Activated CD4-positive, alpha-beta T cell treated with anti-CD3 and anti-CD28 coated beads, Interleukin-2, amount 10 ng/mL, durations not matched to agents 7 days and 5 days (primary cell): ENCODE results near the gene REEP1. TPM values are rescaled to one million over a fixed set of nuclear protein-coding genes. Genes with fewer than 3 reads are reported as not detected.
"Not testable (repeated sequence)": the region's sequence is repeated elsewhere in the genome, so short reads cannot be mapped to it uniquely, and the experiment has no call there.

Experiments
- CTCF ChIA-PET: fragments of 350-600 bp; sonication (Branson Sonifier 250); formaldehyde crosslinking; loops from one replicate; lab custom pipeline; 2021; ENCODE audit warnings: antibody characterized with exemption; lab: Charles Lee
- POLR2A ChIA-PET: fragments of 350-600 bp; sonication (Branson Sonifier 250); formaldehyde crosslinking; loops from one replicate; lab custom pipeline; 2021; ENCODE audit warnings: antibody characterized with exemption; lab: Charles Lee
- DNase-seq: peaks from one replicate; pipeline ENCODE4 v3.0.0-alpha.2; 2020
- H3K27ac Mint-ChIP-seq: one replicate; pipeline ENCODE4 v1.8.0; 2021; ENCODE audit warnings: mild to moderate bottlenecking, moderate library complexity, mixed read lengths
- H3K27me3 Mint-ChIP-seq: one replicate; pipeline ENCODE4 v1.8.0; 2021; ENCODE audit warnings: mixed read lengths
- H3K36me3 Mint-ChIP-seq: one replicate; pipeline ENCODE4 v1.8.0; 2021; ENCODE audit warnings: low read depth, mixed read lengths
- H3K4me1 Mint-ChIP-seq: one replicate; pipeline ENCODE4 v1.8.0; 2021; ENCODE audit warnings: mixed read lengths
- H3K4me3 Mint-ChIP-seq: one replicate; pipeline ENCODE4 v1.8.0; 2021; ENCODE audit warnings: mild to moderate bottlenecking, moderate library complexity, mixed read lengths
- H3K9me3 Mint-ChIP-seq: one replicate; pipeline ENCODE4 v1.8.0; 2021; ENCODE audit warnings: mixed read lengths
- total RNA-seq, 2 experiments: library from RNA; stranded (reverse); gene quantifications; one replicate each; pipeline ENCODE4 v1.2.3, GENCODE V29; 2021

The REEP1 gene
- total RNA-seq, 2 experiments from 2014 or later = 0.17 to 0.20 TPM

DNA sequence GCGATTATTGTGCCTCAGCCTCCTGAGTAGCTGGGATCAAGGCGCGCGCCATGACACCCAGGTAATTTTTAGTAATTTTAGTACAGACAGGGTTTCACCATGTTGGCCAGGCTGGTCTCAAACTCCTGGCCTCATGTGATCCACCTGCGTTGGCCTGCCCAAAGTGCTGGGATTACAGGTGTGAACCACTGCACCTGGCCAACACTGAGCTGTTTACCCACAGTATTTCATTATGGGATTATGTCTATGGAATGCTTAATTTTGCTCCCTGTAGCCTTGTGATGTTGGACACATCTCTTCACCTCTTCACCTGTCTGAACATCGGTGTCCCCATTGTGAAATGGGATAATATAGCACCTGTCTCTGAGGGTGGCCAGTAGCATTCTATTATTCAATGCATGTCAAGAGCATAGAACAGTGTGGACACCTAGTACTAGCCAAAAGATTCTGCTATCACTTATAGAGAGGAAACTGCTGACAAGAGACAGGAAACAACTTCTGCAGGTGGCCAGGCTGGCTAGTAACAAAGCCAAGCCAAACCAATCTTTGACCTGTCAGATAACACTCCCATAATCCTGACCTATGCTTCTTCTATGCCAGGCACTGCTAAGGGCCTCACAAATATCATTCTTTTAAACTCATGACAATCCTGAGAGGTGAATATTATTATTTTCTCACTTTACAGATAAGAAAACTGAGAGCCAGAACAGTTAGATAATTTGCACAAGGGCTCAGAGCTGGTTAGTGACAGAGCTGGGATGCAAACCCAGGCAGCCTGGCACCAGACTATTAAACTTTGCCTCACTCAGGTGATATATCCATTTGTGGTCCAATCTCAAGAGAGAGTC lies 29.4 kb upstream of the REEP1 start:
- H3K27ac Mint-ChIP-seq = no peak overlapping the region
- no peak overlapping the region for H3K4me3 Mint-ChIP-seq
- CTCF ChIA-PET = interaction anchor here (0.6 kb wide), 1 partner anchor 20 kb away, joined by 3 read pairs; no protein-coding TSS in a partner anchor
- peaks cover 30% of the 10 kb centered on the region for H3K4me1 Mint-ChIP-seq
- no peak for DNase-seq
- H3K36me3 Mint-ChIP-seq = peaks cover 7% of the 10 kb centered on the region
- no peaks in the 10 kb centered on the region for H3K27me3 Mint-ChIP-seq
- H3K9me3 Mint-ChIP-seq = peaks cover 10% of the 10 kb centered on the region
- POLR2A ChIA-PET = no interaction called here

DNA sequence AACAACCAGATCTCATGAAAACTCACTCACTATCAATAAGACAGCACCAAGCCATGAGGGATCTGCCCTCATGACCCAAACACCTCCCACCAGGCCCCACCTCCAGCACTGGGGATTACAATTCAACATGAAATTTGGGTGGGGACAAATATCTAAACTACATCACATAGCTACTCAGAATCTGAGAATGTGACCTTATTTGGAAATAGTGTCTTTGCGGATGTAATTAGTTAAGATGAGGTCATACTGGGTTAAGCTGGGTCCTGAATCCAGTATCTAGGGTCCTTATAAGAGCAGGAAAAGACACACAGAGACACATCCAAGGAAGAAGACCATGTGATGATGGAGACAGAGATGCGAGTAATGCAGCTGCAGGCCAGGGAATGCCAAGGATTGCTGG lies 27.5 kb upstream of the REEP1 start:
- Mint-ChIP-seq H3K27me3 (no peaks in the 10 kb centered on the region), H3K4me1 (peaks cover 19% of the 10 kb centered on the region), H3K4me3 (no peak overlapping the region), H3K27ac (no peak overlapping the region), H3K36me3 (peaks cover 3% of the 10 kb centered on the region), H3K9me3 (peaks cover 6% of the 10 kb centered on the region)
- ChIA-PET POLR2A (no interaction called here), CTCF (no interaction called here)
- no peak for DNase-seq

DNA sequence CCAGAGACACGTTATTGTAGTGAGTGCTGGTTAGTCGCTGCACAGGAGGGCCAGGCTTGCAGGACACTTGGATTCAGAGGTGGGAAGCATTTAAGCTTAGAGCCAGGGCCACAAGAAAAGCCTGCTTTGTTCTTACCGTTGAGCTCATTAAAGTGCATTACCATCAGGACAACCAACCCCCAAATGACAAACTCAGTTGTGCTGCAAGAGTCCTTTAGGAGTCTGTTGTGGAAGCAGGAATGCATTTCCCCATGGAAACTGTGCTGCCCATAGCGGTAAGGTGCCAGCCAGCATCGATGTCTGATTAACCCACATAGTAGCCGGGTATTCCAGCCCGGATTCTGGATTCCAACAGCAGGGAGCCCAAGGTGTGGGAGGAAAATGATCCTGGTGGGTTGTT lies 23.4 kb upstream of the REEP1 start:
- H3K9me3 Mint-ChIP-seq = no peaks in the 10 kb centered on the region
- no peaks in the 10 kb centered on the region for H3K4me1 Mint-ChIP-seq
- ChIA-PET POLR2A (no interaction called here), CTCF (no interaction called here)
- no peak overlapping the region for H3K27ac Mint-ChIP-seq
- no peak overlapping the region for H3K4me3 Mint-ChIP-seq
- no peaks in the 10 kb centered on the region for H3K36me3 Mint-ChIP-seq
- DNase-seq = no peak
- H3K27me3 Mint-ChIP-seq = no peaks in the 10 kb centered on the region

DNA sequence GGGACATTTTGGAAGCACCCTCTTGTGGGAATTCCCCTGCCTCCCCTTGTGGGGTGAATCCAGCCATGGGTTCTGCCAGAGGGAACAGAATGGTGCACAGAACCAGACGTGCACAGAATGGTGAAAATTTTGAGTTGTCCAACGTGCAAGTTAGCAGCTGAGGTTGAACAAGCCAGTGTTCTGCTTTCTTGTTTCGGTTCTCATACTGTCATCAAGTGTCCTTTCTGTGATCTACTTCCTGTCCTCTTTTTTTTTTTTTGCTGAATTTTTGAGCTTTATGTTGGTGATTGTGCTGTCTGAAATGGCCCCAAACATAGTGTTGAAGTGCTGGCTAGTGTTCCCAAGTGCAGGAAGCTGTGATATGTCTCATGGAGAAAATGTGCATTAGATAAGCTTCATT lies 21.5 kb upstream of the REEP1 start:
- DNase-seq = no peak
- POLR2A ChIA-PET = no interaction called here
- Mint-ChIP-seq H3K9me3 (no peaks in the 10 kb centered on the region), H3K27ac (no peak overlapping the region), H3K36me3 (no peaks in the 10 kb centered on the region), H3K4me1 (no peaks in the 10 kb centered on the region), H3K27me3 (no peaks in the 10 kb centered on the region), H3K4me3 (no peak overlapping the region)
- CTCF ChIA-PET = no interaction called here

DNA sequence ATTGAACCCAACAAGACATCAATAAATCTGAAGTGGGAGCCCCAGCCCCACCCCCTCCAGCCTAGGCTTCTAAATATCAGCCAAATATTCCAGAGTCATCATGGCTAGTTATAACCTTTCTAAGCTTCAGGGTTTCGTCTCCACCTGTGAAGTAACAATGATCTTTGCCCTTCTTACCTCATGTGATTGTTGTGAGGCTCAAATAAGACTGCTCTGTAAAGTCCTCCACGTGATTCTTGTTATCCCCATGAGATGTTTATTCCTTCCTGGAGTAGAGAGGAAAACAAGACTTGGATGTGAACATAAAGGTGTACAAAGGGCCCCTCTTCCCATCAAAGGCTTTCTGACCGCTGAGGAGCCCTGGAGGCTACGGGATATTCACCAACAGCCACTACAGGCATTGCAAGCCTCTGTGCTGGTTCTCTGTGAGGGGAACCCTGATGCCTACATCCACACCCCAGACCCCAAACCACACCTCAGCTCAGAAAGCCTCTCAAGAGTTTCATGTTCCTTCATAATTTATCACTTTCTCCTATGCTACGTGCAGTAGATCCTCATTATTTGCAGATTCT lies 20.1 kb upstream of the REEP1 start:
- POLR2A ChIA-PET = no interaction called here
- Mint-ChIP-seq H3K27ac (no peak overlapping the region), H3K4me1 (no peaks in the 10 kb centered on the region), H3K4me3 (no peak overlapping the region), H3K36me3 (no peaks in the 10 kb centered on the region), H3K27me3 (no peaks in the 10 kb centered on the region), H3K9me3 (no peaks in the 10 kb centered on the region)
- no peak for DNase-seq
- CTCF ChIA-PET = no interaction called here

DNA sequence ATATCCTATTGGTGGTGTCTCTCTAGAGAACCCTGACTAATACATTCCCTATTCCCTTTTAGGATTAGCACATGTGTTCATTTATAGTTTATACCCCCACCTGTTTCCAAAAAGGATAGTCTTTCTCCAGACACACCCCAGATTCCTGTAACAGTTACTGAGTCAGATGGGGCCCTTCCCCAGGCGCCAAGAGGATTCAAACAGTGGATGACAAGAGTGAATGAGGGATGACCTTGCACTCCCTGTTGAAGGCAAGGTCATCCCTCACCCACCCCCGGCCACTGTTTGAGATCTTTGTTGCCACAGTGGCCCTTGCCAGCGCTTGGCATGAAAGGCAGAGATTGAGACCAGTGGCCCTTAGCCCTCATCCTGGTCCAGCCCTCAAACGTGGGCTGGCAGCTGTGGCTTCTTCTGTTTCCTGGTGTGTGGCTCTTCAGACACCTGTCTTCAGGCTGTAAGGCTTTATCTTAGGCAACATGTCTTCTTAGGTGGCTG lies 15.3 kb upstream of the REEP1 start:
- peaks cover 2% of the 10 kb centered on the region for H3K27me3 Mint-ChIP-seq
- CTCF ChIA-PET = no interaction called here

DNA sequence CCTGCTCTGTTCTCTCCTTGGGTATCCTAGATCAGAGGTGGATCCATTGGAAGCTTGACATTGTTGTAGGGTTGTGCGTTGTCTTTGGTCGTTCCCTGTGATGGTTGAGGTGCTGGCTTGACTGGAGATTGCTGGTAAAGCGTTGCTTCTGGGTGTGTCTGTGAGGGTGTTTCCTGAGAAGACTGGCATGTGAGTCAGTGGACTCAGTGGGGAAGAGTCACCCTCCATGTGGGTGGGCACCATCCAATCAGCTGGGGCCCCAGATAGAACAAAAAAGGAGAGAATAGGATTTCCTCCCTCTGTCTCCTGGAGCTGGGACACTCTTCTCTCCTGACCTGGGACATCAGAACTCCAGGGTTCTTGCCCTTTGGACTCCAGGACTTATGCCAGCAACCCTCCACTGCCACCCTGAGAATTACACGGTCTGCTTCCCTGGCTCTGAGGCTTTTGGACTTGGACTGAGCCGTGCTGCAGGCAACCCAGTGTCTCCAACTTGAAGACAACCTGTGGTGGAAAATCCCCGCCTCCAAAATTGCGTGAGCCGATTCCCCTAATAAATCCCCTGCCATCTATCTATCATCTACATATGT lies 14.8 kb upstream of the REEP1 start:
- Mint-ChIP-seq H3K36me3 (no peaks in the 10 kb centered on the region), H3K9me3 (no peaks in the 10 kb centered on the region), H3K27me3 (peaks cover 7% of the 10 kb centered on the region), H3K4me1 (no peaks in the 10 kb centered on the region), H3K4me3 (no peak overlapping the region), H3K27ac (no peak overlapping the region)
- no peak for DNase-seq
- ChIA-PET CTCF (no interaction called here), POLR2A (no interaction called here)

More for the DNA sequence above, 15.3 kb upstream of the REEP1 start:
- DNase-seq = no peak
- Mint-ChIP-seq H3K36me3 (no peaks in the 10 kb centered on the region), H3K4me1 (no peaks in the 10 kb centered on the region), H3K4me3 (no peak overlapping the region), H3K9me3 (no peaks in the 10 kb centered on the region), H3K27ac (no peak overlapping the region)
- POLR2A ChIA-PET = no interaction called here

DNA sequence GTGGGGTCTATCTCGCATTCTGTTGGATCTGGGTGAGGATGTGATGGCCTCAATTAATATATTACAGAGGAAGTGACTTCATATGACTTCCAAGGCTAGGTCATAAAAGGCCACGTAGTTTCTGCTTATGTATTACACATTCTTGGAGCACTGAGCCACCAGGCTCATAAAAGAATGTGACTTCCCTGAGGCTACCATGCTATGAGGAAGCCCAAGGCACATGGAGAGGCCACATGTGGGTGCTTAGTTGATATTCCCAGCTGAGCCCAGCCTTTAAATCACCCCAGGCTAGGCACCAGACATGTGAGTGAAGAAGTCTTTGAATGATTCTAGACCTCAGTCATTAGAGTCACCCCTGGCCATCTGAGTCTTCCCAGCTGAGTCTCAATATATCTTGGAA lies 13.3 kb upstream of the REEP1 start:
- H3K27ac Mint-ChIP-seq = no peak overlapping the region
- no peak overlapping the region for H3K4me3 Mint-ChIP-seq

DNA sequence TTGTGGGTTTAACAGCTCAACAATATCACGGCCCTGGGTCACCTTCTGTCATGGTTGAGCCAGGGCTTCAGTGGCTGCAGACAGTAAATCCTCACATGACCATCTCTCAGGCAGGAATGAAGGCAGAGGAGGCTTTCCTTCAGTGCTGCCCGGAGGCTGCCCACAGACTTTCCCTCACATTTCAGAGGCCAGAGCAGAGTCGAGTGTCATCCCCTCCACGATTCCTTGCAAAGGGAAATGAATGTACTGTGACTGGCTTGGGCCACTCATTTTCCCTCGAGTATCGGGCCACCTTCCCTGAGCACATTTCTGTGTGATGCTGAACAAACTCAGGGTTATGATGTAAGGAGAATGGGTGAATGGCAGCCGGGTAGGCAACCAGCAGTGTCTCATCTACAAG lies 10.0 kb upstream of the REEP1 start:
- CTCF ChIA-PET = interaction anchor here (0.6 kb wide), 1 partner anchor 114 kb away, joined by 4 read pairs; no protein-coding TSS in a partner anchor
- no peak overlapping the region for H3K27ac Mint-ChIP-seq
- no peak for DNase-seq
- peaks cover 33% of the 10 kb centered on the region for H3K27me3 Mint-ChIP-seq
- H3K4me1 Mint-ChIP-seq = no peaks in the 10 kb centered on the region
- H3K9me3 Mint-ChIP-seq = peaks cover 3% of the 10 kb centered on the region
- no peaks in the 10 kb centered on the region for H3K36me3 Mint-ChIP-seq
- H3K4me3 Mint-ChIP-seq = no peak overlapping the region
- POLR2A ChIA-PET = no interaction called here

More for the DNA sequence above, 13.3 kb upstream of the REEP1 start:
- CTCF ChIA-PET = no interaction called here
- Mint-ChIP-seq H3K9me3 (no peaks in the 10 kb centered on the region), H3K4me1 (no peaks in the 10 kb centered on the region), H3K27me3 (peaks cover 13% of the 10 kb centered on the region), H3K36me3 (no peaks in the 10 kb centered on the region)
- DNase-seq = no peak
- POLR2A ChIA-PET = no interaction called here

DNA sequence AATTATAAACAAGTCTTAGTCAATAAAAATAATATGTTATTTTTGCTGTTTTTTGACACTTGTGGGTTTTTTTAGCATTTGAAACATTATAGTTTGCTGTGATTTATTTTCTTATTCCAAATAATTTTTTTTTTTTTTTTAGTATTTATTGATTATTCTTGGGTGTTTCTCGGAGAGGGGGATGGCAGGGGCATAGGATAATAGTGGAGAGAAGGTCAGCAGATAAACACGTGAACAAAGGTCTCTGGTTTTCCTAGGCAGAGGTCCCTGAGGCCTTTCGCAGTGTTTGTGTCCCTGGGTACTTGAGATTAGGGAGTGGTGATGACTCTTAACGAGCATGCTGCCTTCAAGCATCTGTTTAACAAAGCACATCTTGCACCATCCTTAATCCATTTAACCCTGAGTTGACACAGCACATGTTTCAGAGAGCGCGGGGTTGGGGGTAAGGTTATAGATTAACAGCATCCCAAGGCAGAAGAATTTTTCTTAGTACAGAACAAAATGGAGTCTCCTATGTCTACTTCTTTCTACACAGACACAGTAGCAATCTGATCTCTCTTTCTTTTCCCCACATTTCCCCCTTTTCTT lies 8.5 kb upstream of the REEP1 start:
- H3K4me1 Mint-ChIP-seq, H3K27ac Mint-ChIP-seq, H3K4me3 Mint-ChIP-seq, CTCF ChIA-PET, POLR2A ChIA-PET, DNase-seq, H3K36me3 Mint-ChIP-seq, H3K9me3 Mint-ChIP-seq: not testable (repeated sequence)
- peaks cover 41% of the 10 kb centered on the region for H3K27me3 Mint-ChIP-seq

DNA sequence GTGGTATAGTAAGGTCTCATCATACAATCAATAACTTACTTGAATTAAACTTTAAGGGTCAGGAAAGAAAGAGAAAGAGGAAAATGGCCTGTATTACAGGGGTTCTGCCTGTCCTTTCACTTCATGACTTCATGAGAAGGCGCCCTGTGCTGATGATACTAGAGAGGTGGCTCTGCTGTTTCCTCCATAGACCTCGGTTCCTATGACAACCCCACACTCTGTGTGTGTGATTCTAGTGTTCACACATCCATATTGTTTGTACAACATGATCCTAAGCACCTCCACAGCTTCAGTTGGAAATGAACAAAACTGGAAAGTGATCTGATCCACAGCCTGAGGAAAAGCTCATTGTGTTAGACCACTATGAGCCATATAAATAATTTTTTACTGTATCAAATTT lies 7.0 kb upstream of the REEP1 start:
- ChIA-PET CTCF (no interaction called here), POLR2A (no interaction called here)
- Mint-ChIP-seq H3K27me3 (peaks cover 55% of the 10 kb centered on the region), H3K9me3 (peaks cover 8% of the 10 kb centered on the region), H3K27ac (no peak overlapping the region), H3K4me3 (no peak overlapping the region), H3K36me3 (no peaks in the 10 kb centered on the region), H3K4me1 (no peaks in the 10 kb centered on the region)
- no peak for DNase-seq

DNA sequence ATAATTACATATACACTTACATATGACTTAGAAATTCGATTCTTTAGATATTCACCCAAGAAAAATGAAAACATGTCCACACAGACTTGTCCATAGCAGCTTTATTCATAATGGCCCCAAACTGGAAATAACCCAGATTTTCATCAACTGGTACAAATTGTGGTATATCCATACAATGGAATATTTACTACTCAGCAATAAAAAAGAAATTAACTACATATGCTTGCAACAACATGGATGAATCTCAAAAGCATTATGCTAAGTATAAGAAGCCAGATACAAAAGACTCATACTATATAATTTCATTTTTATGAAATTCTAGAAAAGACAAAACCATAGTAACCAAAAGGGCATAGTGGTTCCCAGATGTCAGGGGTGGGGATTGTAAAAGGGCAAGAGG lies 5.1 kb upstream of the REEP1 start:
- ChIA-PET CTCF (no interaction called here), POLR2A (no interaction called here)
- Mint-ChIP-seq H3K9me3 (peaks cover 8% of the 10 kb centered on the region), H3K27ac (no peak overlapping the region), H3K4me1 (peaks cover 5% of the 10 kb centered on the region), H3K27me3 (peaks cover 67% of the 10 kb centered on the region), H3K36me3 (no peaks in the 10 kb centered on the region), H3K4me3 (no peak overlapping the region)
- DNase-seq = no peak

DNA sequence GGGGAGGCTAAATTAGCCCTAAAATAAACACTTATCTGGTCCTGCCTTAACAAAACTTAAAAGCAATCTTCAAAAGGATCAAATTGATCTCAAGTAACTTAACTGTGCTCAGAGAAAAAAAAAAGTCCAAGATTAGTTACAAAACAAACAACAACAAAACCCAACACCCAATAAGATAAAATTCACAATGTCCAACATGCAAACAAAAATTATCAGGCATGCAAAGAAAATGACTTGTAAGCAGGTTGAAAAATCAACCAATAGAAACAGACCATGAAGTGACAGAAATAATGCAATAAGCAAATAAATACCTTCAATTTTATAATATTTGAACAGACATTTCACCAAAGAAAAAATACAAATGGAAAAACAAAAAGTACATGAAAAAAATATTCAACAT lies 4.0 kb upstream of the REEP1 start:
- Mint-ChIP-seq H3K27ac (no peak overlapping the region), H3K4me1 (peaks cover 9% of the 10 kb centered on the region), H3K9me3 (peaks cover 8% of the 10 kb centered on the region), H3K4me3 (no peak overlapping the region), H3K27me3 (peaks cover 66% of the 10 kb centered on the region), H3K36me3 (no peaks in the 10 kb centered on the region)
- ChIA-PET POLR2A (no interaction called here), CTCF (no interaction called here)
- no peak for DNase-seq
